Right ventricle myocardium inferior (tissue), 1 donor: Measurements from ENCODE around the gene CXCL13. TPM values are rescaled to one million over a fixed set of nuclear protein-coding genes. Genes with fewer than 3 reads are reported as not detected.

Experiments used
- ATAC-seq: fragments of 200-7000 bp; cut with Tn5 transposase; one replicate; pipeline ENCODE4 v1.9.1; 2020; ENCODE audit warnings: mild to moderate bottlenecking, moderate library complexity
- DNase-seq: peaks from one replicate; pipeline ENCODE4 v3.0.0; 2021; ENCODE audit errors: missing footprints
- intact Hi-C: fragments of 100-400 bp; cut with DNase I; formaldehyde crosslinking; loops from one replicate; pipeline ENCODE4 v1.11.0; 2022
- total RNA-seq: library from RNA; stranded (reverse); fragmentation: NEBNext Ultra II Directional; extraction: Animal tissue kit (Norgen Biotek cat#: 25700); gene quantifications from one replicate; pipeline ENCODE4 v1.2.1, GENCODE V29; 2021
- donor health status: DM: no; HTN: yes; CAD: no; lungs with severe emphysema.

CXCL13 gene
- total RNA-seq, 1 donor from 2014 or later: not detected

GRCh38 chr4:77599378-77599777 lies 6.2 kb upstream of the CXCL13 start:
- intact Hi-C loops: no loop called here
- ATAC-seq: no peak

GRCh38 chr4:77600521-77601451 lies 4.8 kb upstream of the CXCL13 start:
- DNase-seq (no peak), ATAC-seq (no peak)
- intact Hi-C loops: loop anchor here (2.0 to 5.0 kb wide), 2 partner anchors 136 to 213 kb away; no protein-coding TSS in a partner anchor

More at GRCh38 chr4:77599378-77599777, 6.2 kb upstream of the CXCL13 start:
- DNase-seq: no peak

- intact Hi-C loops: loop anchor here (2.0 to 5.0 kb wide), 2 partner anchors 137 to 214 kb away; no protein-coding TSS in a partner anchor
- ATAC-seq (no peak), DNase-seq (no peak)
Observed at GRCh38 chr4:77601614-77602187, 3.9 kb upstream of the CXCL13 start.

- no peak for DNase-seq
- intact Hi-C loops: no loop called here
- ATAC-seq: peak; percentile 57
Observed at GRCh38 chr4:77613267-77613666, 7.6 kb downstream of the CXCL13 start.

- intact Hi-C loops: loop anchor here (5.0 kb wide), 1 partner anchor 228 kb away; no protein-coding TSS in a partner anchor
Observed at GRCh38 chr4:77615153-77615552, 9.5 kb downstream of the CXCL13 start.

GRCh38 chr4:77617203-77617602 lies 11.6 kb downstream of the CXCL13 start:
- ATAC-seq (no peak), DNase-seq (no peak)
- intact Hi-C loops: loop anchor here (5.0 kb wide), 1 partner anchor 230 kb away; no protein-coding TSS in a partner anchor

More at GRCh38 chr4:77615153-77615552, 9.5 kb downstream of the CXCL13 start:
- DNase-seq (no peak), ATAC-seq (no peak)

GRCh38 chr4:77618383-77619241 lies 13.0 kb downstream of the CXCL13 start:
- ATAC-seq (peak; percentile 89), DNase-seq (no peak)
- intact Hi-C loops: loop anchor here (5.0 kb wide), 1 partner anchor 231 kb away; no protein-coding TSS in a partner anchor

- DNase-seq (no peak), ATAC-seq (no peak)
- intact Hi-C loops: loop anchor here (5.0 kb wide), 1 partner anchor 232 kb away; no protein-coding TSS in a partner anchor
Observed at GRCh38 chr4:77619408-77619807, 13.8 kb downstream of the CXCL13 start.

GRCh38 chr4:77621254-77621653 lies 15.6 kb downstream of the CXCL13 start:
- no peak for ATAC-seq
- intact Hi-C loops: no loop called here

GRCh38 chr4:77623091-77623490 lies 17.5 kb downstream of the CXCL13 start:
- intact Hi-C loops: no loop called here

More at GRCh38 chr4:77621254-77621653, 15.6 kb downstream of the CXCL13 start:
- no peak for DNase-seq

GRCh38 chr4:77624213-77624612 lies 18.6 kb downstream of the CXCL13 start:
- intact Hi-C loops: no loop called here
- DNase-seq (no peak), ATAC-seq (no peak)

More at GRCh38 chr4:77623091-77623490, 17.5 kb downstream of the CXCL13 start:
- ATAC-seq (no peak), DNase-seq (no peak)

GRCh38 chr4:77625485-77625884 lies 19.9 kb downstream of the CXCL13 start:
- intact Hi-C loops: no loop called here
- DNase-seq: no peak
- no peak for ATAC-seq

GRCh38 chr4:77629885-77630284 lies 24.3 kb downstream of the CXCL13 start:
- intact Hi-C loops: no loop called here

GRCh38 chr4:77631276-77631675 lies 25.7 kb downstream of the CXCL13 start:
- ATAC-seq (no peak), DNase-seq (no peak)
- intact Hi-C loops: no loop called here

More at GRCh38 chr4:77629885-77630284, 24.3 kb downstream of the CXCL13 start:
- DNase-seq (no peak), ATAC-seq (no peak)

GRCh38 chr4:77634132-77634785 lies 28.6 kb downstream of the CXCL13 start:
- ATAC-seq (no peak), DNase-seq (no peak)
- intact Hi-C loops: no loop called here

GRCh38 chr4:77635246-77635645 lies 29.6 kb downstream of the CXCL13 start:
- intact Hi-C loops: no loop called here
- no peak for DNase-seq
- ATAC-seq: no peak

- intact Hi-C loops: no loop called here
- DNase-seq (no peak), ATAC-seq (no peak)
Observed at GRCh38 chr4:77635876-77636275, 30.3 kb downstream of the CXCL13 start.

- intact Hi-C loops: no loop called here
- ATAC-seq (no peak), DNase-seq (no peak)
Observed at GRCh38 chr4:77636902-77637301, 31.3 kb downstream of the CXCL13 start.
